NCI-H128 (cell line): ENCODE measurements around the gene NPHP1.
"Not testable (repeated sequence)": the region's sequence is repeated elsewhere in the genome, so short reads cannot be mapped to it uniquely, and the experiment has no call there.

Experiments used
- DNase-seq: peaks from one replicate; lab custom pipeline; 2025; ENCODE audit not compliant: unreplicated experiment; lab: John Stamatoyannopoulos, UW

The NPHP1 gene

GRCh38 chr2:110131166-110131565 lies 73.6 kb downstream of the NPHP1 start:
- no peak for DNase-seq

GRCh38 chr2:110130757-110131156 lies 74.1 kb downstream of the NPHP1 start:
- no peak for DNase-seq

- DNase-seq, result no peak
These were observed 77.9 kb downstream of the NPHP1 start for GRCh38 chr2:110126906-110127305.

- DNase-seq, result no peak
These were observed 78.6 kb downstream of the NPHP1 start for GRCh38 chr2:110126086-110126773.

GRCh38 chr2:110124939-110125691 lies 79.7 kb downstream of the NPHP1 start:
- DNase-seq, result no peak

GRCh38 chr2:110124038-110124825 lies 80.6 kb downstream of the NPHP1 start:
- DNase-seq, result no peak

- DNase-seq, result no peak
These were observed 83.2 kb downstream of the NPHP1 start for GRCh38 chr2:110121592-110121991.

GRCh38 chr2:110121052-110121334 lies 83.8 kb downstream of the NPHP1 start:
- no peak for DNase-seq

- no peak for DNase-seq
These were observed 84.4 kb downstream of the NPHP1 start for GRCh38 chr2:110120171-110121051.

GRCh38 chr2:110116033-110116710 lies 88.6 kb downstream of the NPHP1 start:
- DNase-seq, result no peak

- DNase-seq, result no peak
These were observed 89.4 kb downstream of the NPHP1 start, which contains the start of gene MALL for GRCh38 chr2:110115291-110116032. TSS of gene MALL (minus strand) at chr2:110115822. CDS start at chr2:110115792, 30 bp downstream.

- DNase-seq, result no peak
These were observed 90.0 kb downstream of the NPHP1 start for GRCh38 chr2:110114831-110115255.

GRCh38 chr2:110113961-110114591 lies 90.7 kb downstream of the NPHP1 start:
- DNase-seq, result no peak

- not testable (repeated sequence) for DNase-seq
These were observed 96.5 kb downstream of the NPHP1 start for GRCh38 chr2:110108291-110108690.

GRCh38 chr2:110107092-110108079 lies 97.4 kb downstream of the NPHP1 start:
- DNase-seq, result no peak

GRCh38 chr2:110106642-110107041 lies 98.2 kb downstream of the NPHP1 start:
- no peak for DNase-seq

- DNase-seq, result no peak
These were observed 99.0 kb downstream of the NPHP1 start for GRCh38 chr2:110105608-110106467.
